Measurements from ENCODE around the gene NECTIN1.
A peak's percentile ranks its signal among the peaks of the same experiment; 100 is the strongest.

NECTIN1 gene

GRCh38 chr11:119756169-119756865, 27.3 kb upstream of the NECTIN1 start:
- no peak overlapping the region for H3K4me3 ChIP-seq (ENCODE audit: low read depth, low read length)

- no peak overlapping the region for H3K4me3 ChIP-seq (ENCODE audit: low read depth, low read length)
Measured at GRCh38 chr11:119755356-119756071, 26.5 kb upstream of the NECTIN1 start.

- H3K4me3 ChIP-seq (ENCODE audit: low read depth, low read length): no peak overlapping the region
Measured at GRCh38 chr11:119754656-119755355, 25.8 kb upstream of the NECTIN1 start.

- no peak overlapping the region for H3K4me3 ChIP-seq (ENCODE audit: low read depth, low read length)
Measured at GRCh38 chr11:119754199-119754598, 25.2 kb upstream of the NECTIN1 start.

GRCh38 chr11:119752946-119753345, 23.9 kb upstream of the NECTIN1 start:
- H3K4me3 ChIP-seq (ENCODE audit: low read depth, low read length): no peak overlapping the region

GRCh38 chr11:119752345-119752871, 23.4 kb upstream of the NECTIN1 start:
- H3K4me3 ChIP-seq (ENCODE audit: low read depth, low read length): no peak overlapping the region

- no peak overlapping the region for H3K4me3 ChIP-seq (ENCODE audit: low read depth, low read length)
Measured at GRCh38 chr11:119750056-119750455, 21.1 kb upstream of the NECTIN1 start.

GRCh38 chr11:119749006-119749565, 20.1 kb upstream of the NECTIN1 start:
- H3K4me3 ChIP-seq (ENCODE audit: low read depth, low read length): no peak overlapping the region

- no peak overlapping the region for H3K4me3 ChIP-seq (ENCODE audit: low read depth, low read length)
Measured at GRCh38 chr11:119747868-119748660, 19.1 kb upstream of the NECTIN1 start.

GRCh38 chr11:119745776-119746535, 17.0 kb upstream of the NECTIN1 start:
- H3K4me3 ChIP-seq (ENCODE audit: low read depth, low read length): no peak overlapping the region

- H3K4me3 ChIP-seq (ENCODE audit: low read depth, low read length): no peak overlapping the region
Measured at GRCh38 chr11:119745112-119745511, 16.1 kb upstream of the NECTIN1 start.

- H3K4me3 ChIP-seq (ENCODE audit: low read depth, low read length): no peak overlapping the region
Measured at GRCh38 chr11:119744577-119744976, 15.6 kb upstream of the NECTIN1 start.

- peak overlapping the region; percentile 38 for H3K4me3 ChIP-seq (ENCODE audit: low read depth, low read length)
Measured at GRCh38 chr11:119743006-119743405, 14.0 kb upstream of the NECTIN1 start.

GRCh38 chr11:119742263-119742861, 13.4 kb upstream of the NECTIN1 start:
- peak overlapping the region; percentile 38 for H3K4me3 ChIP-seq (ENCODE audit: low read depth, low read length)

GRCh38 chr11:119741369-119742262, 12.6 kb upstream of the NECTIN1 start:
- H3K4me3 ChIP-seq (ENCODE audit: low read depth, low read length): peak overlapping the region; percentile 35

GRCh38 chr11:119739975-119740374, 11.0 kb upstream of the NECTIN1 start:
- H3K4me3 ChIP-seq (ENCODE audit: low read depth, low read length): no peak overlapping the region

- no peak overlapping the region for H3K4me3 ChIP-seq (ENCODE audit: low read depth, low read length)
Measured at GRCh38 chr11:119739021-119739703, 10.2 kb upstream of the NECTIN1 start.

- H3K4me3 ChIP-seq (ENCODE audit: low read depth, low read length): no peak overlapping the region
Measured at GRCh38 chr11:119738059-119738439, 9.0 kb upstream of the NECTIN1 start.

Measured in iPS-11a (cell line).